Endodermal cell (in vitro differentiated cells): Measurements from ENCODE around the gene TOB1. TPM values are rescaled to one million over a fixed set of nuclear protein-coding genes. Genes with fewer than 3 reads are reported as not detected.

Source experiments
- DNase-seq: peaks from one replicate; pipeline ENCODE4 v3.0.0-alpha.2; 2017
- H3K27ac ChIP-seq: 2 replicates; pipeline ENCODE4 v1.5.1; 2013; ENCODE audit warnings: mild to moderate bottlenecking, low read depth, low read length, moderate library complexity
- H3K27me3 ChIP-seq: 2 replicates; pipeline ENCODE4 v1.6.1; 2013; ENCODE audit warnings: mild to moderate bottlenecking, low read length, moderate library complexity; ENCODE audit not compliant: insufficient read depth, control insufficient read depth, poor library complexity, severe bottlenecking
- H3K36me3 ChIP-seq: 2 replicates; pipeline ENCODE4 v1.7.0; 2013; ENCODE audit warnings: mild to moderate bottlenecking, low read length, moderate library complexity; ENCODE audit not compliant: control insufficient read depth, insufficient read depth
- H3K4me1 ChIP-seq: one replicate; pipeline ENCODE4 v1.7.0; 2013; ENCODE audit warnings: low read length; ENCODE audit not compliant: control insufficient read depth, insufficient read depth
- H3K4me3 ChIP-seq: 2 replicates; pipeline ENCODE4 v1.5.1; 2013; ENCODE audit warnings: mild to moderate bottlenecking, low read length, moderate library complexity
- H3K9ac ChIP-seq: 2 replicates; pipeline ENCODE4 v1.6.1; 2013; ENCODE audit warnings: mild to moderate bottlenecking, low read length, moderate library complexity; ENCODE audit not compliant: poor library complexity, severe bottlenecking; ENCODE audit errors: extremely low read depth
- H3K9me3 ChIP-seq: 2 replicates; pipeline ENCODE4 v1.6.1; 2013; ENCODE audit warnings: mild to moderate bottlenecking, low read length, moderate library complexity; ENCODE audit not compliant: control insufficient read depth
- H3K27ac Mint-ChIP-seq: 2 replicates; pipeline ENCODE4 v1.8.0; 2020; ENCODE audit warnings: mixed read lengths
- H3K27me3 Mint-ChIP-seq: 2 replicates; pipeline ENCODE4 v1.8.0; 2021; ENCODE audit warnings: mild to moderate bottlenecking, mixed read lengths; ENCODE audit not compliant: insufficient read depth
- H3K36me3 Mint-ChIP-seq: 2 replicates; pipeline ENCODE4 v1.8.0; 2020; ENCODE audit warnings: low read depth, mixed read lengths
- H3K4me1 Mint-ChIP-seq: 2 replicates; pipeline ENCODE4 v1.8.0; 2020; ENCODE audit warnings: mixed read lengths
- H3K4me3 Mint-ChIP-seq: 2 replicates; pipeline ENCODE4 v1.8.0; 2020; ENCODE audit warnings: mild to moderate bottlenecking, moderate library complexity, mixed read lengths
- H3K9me3 Mint-ChIP-seq: 2 replicates; pipeline ENCODE4 v1.8.0; 2020; ENCODE audit warnings: mild to moderate bottlenecking, mixed read lengths
- WGBS, 2 experiments: methylation state at CpG; one replicate each; pipeline versions ENCODE4 v1.1.5 to v1.1.7; 2013; ENCODE audit warnings: missing lambda C conversion rate in 2 of 2, mixed read lengths in 1 of 2; ENCODE audit not compliant: insufficient coverage in 1 of 2, insufficient read length in 1 of 2; 5-methylcytosine and 5-hydroxymethylcytosine counted together
- total RNA-seq, 2 donors: library from RNA; stranded (reverse); fragmentation: NEBNext Ultra II Directional in 1 of 2; extraction: Animal tissue kit (Norgen Biotek cat#: 25700) in 1 of 2; gene quantifications; 2 replicates in 1 of 2; 3 replicates in 1 of 2; pipeline ENCODE4 v1.2.1, GENCODE V29; 2021
- TF ChIP-seq, protein P1 (sequence below): fragments of 200-600 bp; sonication (generic); conservative IDR thresholded peaks from 2 replicates; pipeline ENCODE4 v1.5.0; 2021; ENCODE audit warnings: antibody characterized with exemption, mild to moderate bottlenecking

TOB1 gene
- total RNA-seq, 2 donors from 2014 or later, result 35.5 to 36.3 TPM

GRCh38 chr17:50893183-50893993 lies 27.2 kb upstream of the TOB1 start:
- no peak overlapping the region for H3K4me3 Mint-ChIP-seq
- no peaks in the 10 kb centered on the region for H3K9me3 ChIP-seq
- H3K36me3 ChIP-seq, result no peaks in the 10 kb centered on the region
- no peak overlapping the region for H3K9ac ChIP-seq
- H3K27ac ChIP-seq, result peak overlapping the region; percentile 97
- peaks cover 2% of the 10 kb centered on the region for H3K9me3 Mint-ChIP-seq
- DNase-seq, result peak; percentile 55
- peaks cover 14% of the 10 kb centered on the region for H3K4me1 Mint-ChIP-seq
- TF ChIP-seq, protein P1, sequence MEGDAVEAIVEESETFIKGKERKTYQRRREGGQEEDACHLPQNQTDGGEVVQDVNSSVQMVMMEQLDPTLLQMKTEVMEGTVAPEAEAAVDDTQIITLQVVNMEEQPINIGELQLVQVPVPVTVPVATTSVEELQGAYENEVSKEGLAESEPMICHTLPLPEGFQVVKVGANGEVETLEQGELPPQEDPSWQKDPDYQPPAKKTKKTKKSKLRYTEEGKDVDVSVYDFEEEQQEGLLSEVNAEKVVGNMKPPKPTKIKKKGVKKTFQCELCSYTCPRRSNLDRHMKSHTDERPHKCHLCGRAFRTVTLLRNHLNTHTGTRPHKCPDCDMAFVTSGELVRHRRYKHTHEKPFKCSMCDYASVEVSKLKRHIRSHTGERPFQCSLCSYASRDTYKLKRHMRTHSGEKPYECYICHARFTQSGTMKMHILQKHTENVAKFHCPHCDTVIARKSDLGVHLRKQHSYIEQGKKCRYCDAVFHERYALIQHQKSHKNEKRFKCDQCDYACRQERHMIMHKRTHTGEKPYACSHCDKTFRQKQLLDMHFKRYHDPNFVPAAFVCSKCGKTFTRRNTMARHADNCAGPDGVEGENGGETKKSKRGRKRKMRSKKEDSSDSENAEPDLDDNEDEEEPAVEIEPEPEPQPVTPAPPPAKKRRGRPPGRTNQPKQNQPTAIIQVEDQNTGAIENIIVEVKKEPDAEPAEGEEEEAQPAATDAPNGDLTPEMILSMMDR, result no peak
- H3K27me3 ChIP-seq, result no peaks in the 10 kb centered on the region
- no peak overlapping the region for H3K4me3 ChIP-seq
- H3K27me3 Mint-ChIP-seq, result no peaks in the 10 kb centered on the region
- WGBS, 2 experiments, result 66 to 84% methylated on average over 25 to 28 of the region's 28 CpGs
- H3K27ac Mint-ChIP-seq, result no peak overlapping the region
- no peaks in the 10 kb centered on the region for H3K4me1 ChIP-seq
- H3K36me3 Mint-ChIP-seq, result no peaks in the 10 kb centered on the region

DNA sequence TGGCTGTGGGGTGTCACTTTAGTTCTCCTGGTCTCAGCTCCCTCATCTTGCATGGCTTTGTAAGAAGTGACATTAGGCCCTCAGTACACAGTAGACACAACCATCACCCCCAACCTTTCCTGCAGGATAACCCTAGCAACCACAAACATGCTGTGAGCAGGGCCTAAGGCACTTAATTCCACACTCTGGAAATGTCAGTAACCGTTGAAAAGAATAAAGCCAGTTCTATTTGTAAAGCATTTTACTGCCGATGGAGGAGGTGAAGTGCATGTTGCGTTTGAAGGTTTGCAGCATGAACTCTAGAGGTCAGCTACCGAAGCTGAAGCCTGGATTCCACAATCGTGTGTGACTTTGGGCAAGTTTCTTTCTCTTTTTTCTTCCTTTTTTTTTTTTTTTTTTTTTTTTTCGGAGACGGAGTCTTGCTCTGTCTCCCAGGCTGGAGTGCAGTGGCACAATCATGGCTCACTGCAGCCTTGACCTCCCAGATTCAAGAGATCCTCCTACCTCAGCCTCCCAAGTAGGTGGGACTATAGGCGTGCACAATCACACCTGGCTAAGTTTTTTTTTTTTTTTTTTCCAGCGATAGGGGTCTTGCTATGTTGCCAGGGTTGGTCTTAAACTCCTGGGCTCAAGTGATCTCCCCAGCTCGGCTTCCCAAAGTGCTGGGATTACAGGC lies 26.1 kb upstream of the TOB1 start:
- peak overlapping the region; percentile 97 for H3K27ac ChIP-seq
- no peaks in the 10 kb centered on the region for H3K4me1 ChIP-seq
- Mint-ChIP-seq H3K27me3 (no peaks in the 10 kb centered on the region), H3K4me1 (peaks cover 14% of the 10 kb centered on the region), H3K4me3 (no peak overlapping the region), H3K36me3 (no peaks in the 10 kb centered on the region), H3K9me3 (peaks cover 2% of the 10 kb centered on the region), H3K27ac (no peak overlapping the region)
- no peak overlapping the region for H3K4me3 ChIP-seq
- H3K36me3 ChIP-seq, result no peaks in the 10 kb centered on the region
- TF ChIP-seq, protein P1, result no peak
- 75 to 82% methylated on average over 3 to 9 of the region's 10 CpGs for WGBS, 2 experiments
- no peak for DNase-seq
- H3K9me3 ChIP-seq, result no peaks in the 10 kb centered on the region
- H3K9ac ChIP-seq, result no peak overlapping the region
- no peaks in the 10 kb centered on the region for H3K27me3 ChIP-seq

DNA sequence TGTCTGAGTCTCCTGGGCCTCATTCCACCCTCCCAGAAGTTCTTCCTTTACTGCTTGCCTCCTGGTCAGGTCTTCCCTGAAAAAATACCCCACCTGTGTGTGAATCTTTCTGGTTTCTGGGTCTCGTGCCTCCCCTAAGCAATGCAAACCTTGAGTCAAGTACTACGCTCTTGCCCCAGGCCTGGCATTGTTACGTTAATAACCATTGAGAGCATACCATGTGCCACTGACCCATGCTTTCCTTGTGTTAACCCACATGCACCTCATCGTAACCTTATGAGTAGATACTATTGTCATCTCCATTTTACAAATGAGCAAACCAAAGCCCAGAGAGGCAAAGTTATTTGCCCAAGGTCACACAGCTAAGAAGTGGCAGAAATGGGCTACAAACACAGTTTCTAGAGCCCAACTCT lies 25.4 kb upstream of the TOB1 start:
- no peak overlapping the region for H3K4me3 ChIP-seq
- TF ChIP-seq, protein P1, result no peak
- no peaks in the 10 kb centered on the region for H3K27me3 Mint-ChIP-seq
- peak overlapping the region; percentile 97 for H3K27ac ChIP-seq
- H3K9ac ChIP-seq, result no peak overlapping the region
- peak overlapping the region; percentile 46 for H3K27ac Mint-ChIP-seq
- H3K4me1 ChIP-seq, result no peaks in the 10 kb centered on the region
- H3K4me3 Mint-ChIP-seq, result no peak overlapping the region
- no peaks in the 10 kb centered on the region for H3K36me3 ChIP-seq
- H3K4me1 Mint-ChIP-seq, result peaks cover 14% of the 10 kb centered on the region
- peak; percentile 58 for DNase-seq
- H3K9me3 Mint-ChIP-seq, result peaks cover 2% of the 10 kb centered on the region
- 92 to 95% methylated on average over 4 of the region's 4 CpGs for WGBS, 2 experiments
- H3K36me3 Mint-ChIP-seq, result no peaks in the 10 kb centered on the region
- H3K27me3 ChIP-seq, result no peaks in the 10 kb centered on the region
- no peaks in the 10 kb centered on the region for H3K9me3 ChIP-seq
